GM18511 (cell line): ENCODE results near the gene CNOT6.
"Not testable (repeated sequence)": the region's sequence is repeated elsewhere in the genome, so short reads cannot be mapped to it uniquely, and the experiment has no call there.

ENCODE experiments used
- ATAC-seq: cut with Tn5 transposase; IDR thresholded peaks from one replicate; pipeline ENCODE4 v1.9.1; 2021; ENCODE audit warnings: mild to moderate bottlenecking, moderate library complexity; ENCODE audit not compliant: unreplicated experiment

CNOT6 gene

DNA sequence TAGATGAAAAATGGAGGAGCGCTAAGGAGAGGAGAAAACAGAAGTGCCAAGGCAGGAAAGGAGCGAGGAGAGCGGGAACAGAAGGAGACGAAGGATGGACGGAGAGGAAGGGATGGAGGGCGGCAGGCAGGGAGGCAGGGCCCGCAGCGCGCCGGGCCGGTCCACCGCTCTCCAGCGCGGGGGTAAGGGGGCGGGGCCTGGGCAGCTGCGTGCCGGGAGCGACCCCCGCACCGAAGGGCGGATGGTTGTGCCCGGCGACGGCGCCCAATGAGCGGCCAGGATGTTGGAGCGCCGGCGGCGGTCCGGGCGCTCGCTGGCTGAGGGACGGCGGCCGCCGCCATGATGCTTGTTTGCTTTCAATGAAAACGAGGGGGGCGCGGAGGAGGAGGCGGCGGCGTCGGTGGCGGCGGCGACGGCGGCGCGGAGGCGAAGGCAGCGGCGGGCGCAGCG lies at the start of gene CNOT6:
Gene CNOT6 (plus strand): TSS at position 320 of the 450 bp plus-strand sequence. CDS start 34,898 bp downstream, outside the sequence.
- ATAC-seq, result peak; percentile 90

- ATAC-seq, result no peak
Measured at GRCh38 chr5:180454752-180455151, 39.4 kb upstream of the CNOT6 start.

DNA sequence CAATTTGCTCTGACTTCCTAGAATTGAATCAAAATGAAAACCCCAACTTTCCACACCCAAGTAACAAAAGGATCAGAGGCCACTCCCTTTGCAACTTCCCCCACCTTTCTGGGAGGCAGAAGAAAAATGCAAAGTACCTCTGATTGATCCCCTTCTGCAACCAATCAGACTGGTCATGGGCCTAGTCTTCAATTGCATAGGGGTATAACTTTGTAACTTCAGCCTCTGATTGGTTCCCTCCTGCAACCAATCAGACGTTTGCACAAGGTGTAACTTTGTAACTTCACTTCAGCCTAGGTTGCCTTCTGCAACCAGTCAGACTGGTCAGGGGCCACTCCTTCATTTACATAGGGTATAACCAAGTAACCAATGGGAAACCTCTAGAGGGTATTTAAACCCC lies 38.3 kb upstream of the CNOT6 start:
- no peak for ATAC-seq

DNA sequence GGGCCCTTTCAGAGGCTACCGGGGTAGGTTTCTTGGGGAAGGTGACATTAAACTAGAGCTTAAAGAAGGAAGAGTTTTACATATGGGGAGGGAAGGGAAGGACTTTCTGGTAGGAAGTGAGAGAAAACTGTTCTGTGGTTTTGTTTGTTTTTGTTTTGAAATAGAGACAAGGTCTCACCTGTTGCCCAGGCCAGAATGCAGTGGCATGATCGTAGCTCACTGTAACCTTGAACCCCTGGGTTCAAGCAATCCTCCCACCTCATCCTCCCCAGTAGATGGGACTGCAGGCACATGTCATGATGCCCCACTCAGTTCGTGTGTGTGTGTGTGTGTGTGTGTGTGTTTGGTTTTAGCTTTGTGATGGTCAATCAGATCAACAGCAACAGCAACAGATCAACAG lies 37.4 kb upstream of the CNOT6 start:
- ATAC-seq, result no peak

DNA sequence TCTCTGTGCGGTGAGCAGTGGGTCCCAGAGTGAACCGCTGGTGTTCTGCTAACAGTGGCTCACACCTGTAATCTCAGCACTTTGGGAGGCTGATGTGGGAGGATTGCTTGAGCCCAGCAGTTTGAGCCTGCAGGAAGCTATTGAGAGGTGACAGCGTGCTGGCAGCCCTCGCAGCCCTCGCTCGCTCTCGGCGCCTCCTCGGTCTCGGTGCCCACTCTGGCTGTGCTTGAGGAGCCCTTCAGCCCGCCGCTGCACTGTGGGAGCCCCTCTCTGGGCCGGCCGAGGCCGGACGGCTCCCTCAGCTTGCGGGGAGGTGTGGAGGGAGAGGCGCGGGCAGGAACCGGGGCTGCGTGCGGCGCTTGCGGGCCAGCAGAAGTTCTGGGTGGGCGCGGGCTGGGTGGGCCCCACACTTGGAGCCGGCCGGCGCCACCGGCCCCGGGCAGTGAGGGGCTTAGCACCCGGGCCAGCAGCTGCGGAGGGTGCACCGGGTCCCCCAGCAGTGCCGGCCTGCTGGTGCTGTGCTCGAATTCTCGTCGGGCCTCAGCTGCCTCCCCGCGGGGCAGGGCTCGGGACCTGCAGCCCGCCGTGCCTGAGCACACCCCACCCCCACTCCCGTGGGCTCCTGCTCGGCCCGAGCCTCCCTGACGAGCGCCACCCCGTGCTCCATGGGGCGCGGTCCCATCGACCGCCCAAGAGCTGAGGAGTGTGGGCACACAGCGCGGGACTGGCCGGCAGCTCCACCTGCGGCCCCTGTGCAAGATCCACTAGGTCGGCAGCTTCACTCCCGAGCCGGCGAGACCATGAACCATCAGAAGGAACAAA lies 35.1 kb upstream of the CNOT6 start:
- not testable (repeated sequence) for ATAC-seq

- ATAC-seq, result not testable (repeated sequence)
Measured at GRCh38 chr5:180459674-180460142, 34.5 kb upstream of the CNOT6 start.

- no peak for ATAC-seq
Measured at GRCh38 chr5:180460834-180461233, 33.3 kb upstream of the CNOT6 start.

DNA sequence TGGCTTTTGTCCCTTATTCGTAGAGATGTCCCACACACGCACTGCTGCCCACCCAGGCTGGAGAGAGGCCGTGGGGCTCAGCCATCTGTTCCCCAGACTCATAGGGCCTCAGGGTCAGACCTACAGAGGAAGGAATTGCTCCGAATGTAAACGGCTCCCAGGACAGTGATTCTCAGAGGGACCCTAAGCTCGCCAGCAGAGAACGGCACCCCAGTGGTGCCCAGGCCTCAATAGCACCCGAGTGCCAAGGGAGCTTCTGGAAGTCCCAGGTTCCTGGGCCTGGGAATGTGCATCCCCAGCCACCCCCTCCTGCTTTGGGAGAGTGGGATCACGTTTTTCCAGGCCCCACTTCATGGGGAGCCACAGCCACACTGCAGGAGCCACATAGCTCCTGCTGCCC lies 32.9 kb upstream of the CNOT6 start:
- ATAC-seq, result no peak

- no peak for ATAC-seq
Measured at GRCh38 chr5:180463216-180463900, 30.8 kb upstream of the CNOT6 start.

- no peak for ATAC-seq
Measured at GRCh38 chr5:180463916-180464602, 30.1 kb upstream of the CNOT6 start.

- no peak for ATAC-seq
Measured at GRCh38 chr5:180464603-180464970, 29.6 kb upstream of the CNOT6 start.

GRCh38 chr5:180465052-180465451 lies 29.1 kb upstream of the CNOT6 start:
- not testable (repeated sequence) for ATAC-seq

DNA sequence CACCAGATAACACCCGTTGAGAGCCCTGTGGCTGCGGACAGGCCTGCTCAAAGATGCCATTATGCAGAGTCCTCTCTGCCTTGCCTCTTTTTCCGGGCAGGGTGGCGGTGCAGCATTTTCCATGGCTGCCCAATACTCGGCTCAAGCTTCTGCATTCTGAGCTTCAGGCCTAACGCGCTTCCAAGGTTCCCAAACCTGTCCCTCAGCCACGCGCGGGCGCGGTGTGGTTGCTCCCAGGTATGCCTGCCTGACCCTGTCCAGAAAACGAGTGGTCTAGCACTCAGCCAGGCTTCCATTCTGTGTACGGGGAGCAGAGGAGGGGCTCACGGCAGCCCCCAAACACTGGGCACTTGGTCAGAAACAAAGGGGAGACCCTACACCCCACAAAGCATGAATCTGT lies 27.9 kb upstream of the CNOT6 start:
- no peak for ATAC-seq

GRCh38 chr5:180467028-180467975 lies 26.9 kb upstream of the CNOT6 start:
- ATAC-seq, result no peak

GRCh38 chr5:180467989-180468731 lies 26.0 kb upstream of the CNOT6 start:
- ATAC-seq, result no peak

GRCh38 chr5:180468732-180469585 lies 25.2 kb upstream of the CNOT6 start:
- ATAC-seq, result no peak

GRCh38 chr5:180469586-180469865 lies 24.7 kb upstream of the CNOT6 start:
- ATAC-seq, result no peak

DNA sequence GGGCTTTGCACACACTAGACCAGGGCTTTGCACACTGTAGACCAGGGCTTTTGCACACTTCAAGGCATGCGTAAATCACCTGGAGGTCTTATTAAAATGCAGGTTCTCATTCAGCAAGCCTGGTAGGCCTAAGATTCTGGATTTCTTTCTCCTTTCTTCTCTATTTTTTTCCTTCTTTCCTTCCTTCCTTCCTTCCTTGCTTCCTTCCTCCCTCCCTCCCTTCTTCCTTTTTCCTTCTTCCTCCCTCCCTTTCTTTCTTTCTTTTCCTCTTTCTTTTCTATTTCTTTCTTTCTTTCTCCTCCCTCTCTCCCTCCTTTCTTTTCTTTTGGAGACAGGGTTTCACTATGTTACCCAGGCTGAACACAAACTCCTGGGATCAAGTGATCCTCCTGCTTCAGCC lies 24.3 kb upstream of the CNOT6 start:
- ATAC-seq, result no peak

- ATAC-seq, result no peak
Measured at GRCh38 chr5:180470361-180470760, 23.8 kb upstream of the CNOT6 start.
